Osteoblast (primary cell): ENCODE results near the gene KLHDC4. TPM values are rescaled to one million over a fixed set of nuclear protein-coding genes. Genes with fewer than 3 reads are reported as not detected.

ENCODE experiments used
- DNase-seq: peaks from one replicate; pipeline ENCODE4 v3.0.0; 2011; ENCODE audit warnings: low spot score, mixed read lengths; ENCODE audit not compliant: insufficient read length; ENCODE audit errors: missing footprints
- H2AFZ ChIP-seq: 2 replicates; pipeline ENCODE4 v1.6.0; 2011; ENCODE audit warnings: mild to moderate bottlenecking, low read length
- H3K27ac ChIP-seq: 2 replicates; pipeline ENCODE4 v1.5.1; 2011; ENCODE audit warnings: mild to moderate bottlenecking, low read depth, low read length, moderate library complexity
- H3K27me3 ChIP-seq: 2 replicates; pipeline ENCODE4 v1.6.0; 2012; ENCODE audit warnings: mild to moderate bottlenecking, control low read depth, inconsistent platforms, low read length, moderate library complexity; ENCODE audit not compliant: insufficient read depth
- H3K36me3 ChIP-seq: 2 replicates; pipeline ENCODE4 v1.5.1; 2011; ENCODE audit warnings: mild to moderate bottlenecking, low read length, control low read depth, moderate library complexity; ENCODE audit not compliant: insufficient read depth
- H3K4me1 ChIP-seq: 2 replicates; pipeline ENCODE4 v1.5.1; 2011; ENCODE audit warnings: mild to moderate bottlenecking, low read length, control low read depth, moderate library complexity; ENCODE audit not compliant: insufficient read depth
- H3K4me2 ChIP-seq: 2 replicates; pipeline ENCODE4 v1.6.0; 2011; ENCODE audit warnings: mild to moderate bottlenecking, low read length; ENCODE audit not compliant: insufficient read depth
- H3K4me3 ChIP-seq: fragments of 200-600 bp; sonication (generic); 3 replicates; pipeline ENCODE4 v1.5.1; 2012; ENCODE audit warnings: mild to moderate bottlenecking, low read length, inconsistent platforms; ENCODE audit not compliant: insufficient read depth
- H3K79me2 ChIP-seq: 2 replicates; pipeline ENCODE4 v1.6.0; 2012; ENCODE audit warnings: mild to moderate bottlenecking, low read length, control low read depth, inconsistent platforms; ENCODE audit not compliant: insufficient read depth
- H3K9me3 ChIP-seq: 2 replicates; pipeline ENCODE4 v1.5.1; 2011; ENCODE audit warnings: low read depth, low read length, control low read depth
- H4K20me1 ChIP-seq: 2 replicates; pipeline ENCODE4 v1.6.0; 2012; ENCODE audit warnings: mild to moderate bottlenecking, low read length, control low read depth; ENCODE audit not compliant: insufficient read depth
- CTCF ChIP-seq: IDR thresholded peaks from 2 replicates; pipeline ENCODE4 v1.5.1; 2011; ENCODE audit warnings: mild to moderate bottlenecking, low read depth, low read length, moderate library complexity; ENCODE audit errors: extremely low read depth
- total RNA-seq: library from RNA; depleted of rRNA; stranded (reverse); fragments of >200 nt; gene quantifications from 2 replicates; pipeline ENCODE4 v1.2.3, GENCODE V29; 2012

The KLHDC4 gene
- total RNA-seq, 1 donor, result 22.1 TPM

GRCh38 chr16:87667443-87667842, 98.3 kb downstream of the KLHDC4 start:
- no peaks in the 10 kb centered on the region for H3K4me1 ChIP-seq

GRCh38 chr16:87666919-87667318, 98.9 kb downstream of the KLHDC4 start:
- no peak overlapping the region for H2AFZ ChIP-seq
- H3K27ac ChIP-seq, result no peak overlapping the region
- H3K4me3 ChIP-seq, result no peak overlapping the region
- H3K9me3 ChIP-seq, result no peaks in the 10 kb centered on the region
- H3K79me2 ChIP-seq, result no peaks in the 10 kb centered on the region
- no peak for DNase-seq
- TF ChIP-seq CTCF, result no peak
- peaks cover 7% of the 10 kb centered on the region for H3K27me3 ChIP-seq
- no peaks in the 10 kb centered on the region for H3K4me1 ChIP-seq
- no peaks in the 10 kb centered on the region for H4K20me1 ChIP-seq
- no peak overlapping the region for H3K4me2 ChIP-seq
- H3K36me3 ChIP-seq, result no peaks in the 10 kb centered on the region

More at GRCh38 chr16:87667443-87667842, 98.3 kb downstream of the KLHDC4 start:
- H3K9me3 ChIP-seq, result no peaks in the 10 kb centered on the region
- H2AFZ ChIP-seq, result no peak overlapping the region
- no peak overlapping the region for H3K4me3 ChIP-seq
- H3K36me3 ChIP-seq, result no peaks in the 10 kb centered on the region
- no peak for TF ChIP-seq CTCF
- no peak overlapping the region for H3K4me2 ChIP-seq
- no peaks in the 10 kb centered on the region for H4K20me1 ChIP-seq
- no peaks in the 10 kb centered on the region for H3K79me2 ChIP-seq
- H3K27me3 ChIP-seq, result peaks cover 7% of the 10 kb centered on the region
- H3K27ac ChIP-seq, result no peak overlapping the region
- DNase-seq, result no peak

- H3K27me3 ChIP-seq, result peaks cover 12% of the 10 kb centered on the region
Measured at GRCh38 chr16:87665193-87665592, 100.6 kb downstream of the KLHDC4 start.

GRCh38 chr16:87664792-87665191, 101.0 kb downstream of the KLHDC4 start:
- no peaks in the 10 kb centered on the region for H3K9me3 ChIP-seq
- DNase-seq, result no peak
- H3K4me1 ChIP-seq, result no peaks in the 10 kb centered on the region
- H3K4me3 ChIP-seq, result no peak overlapping the region
- H3K4me2 ChIP-seq, result no peak overlapping the region
- no peak overlapping the region for H2AFZ ChIP-seq
- no peaks in the 10 kb centered on the region for H3K79me2 ChIP-seq
- TF ChIP-seq CTCF, result no peak
- peaks cover 12% of the 10 kb centered on the region for H3K27me3 ChIP-seq
- H4K20me1 ChIP-seq, result peaks cover 7% of the 10 kb centered on the region
- H3K27ac ChIP-seq, result no peak overlapping the region
- no peaks in the 10 kb centered on the region for H3K36me3 ChIP-seq

More at GRCh38 chr16:87665193-87665592, 100.6 kb downstream of the KLHDC4 start:
- H3K4me2 ChIP-seq, result no peak overlapping the region
- no peaks in the 10 kb centered on the region for H3K4me1 ChIP-seq
- H3K36me3 ChIP-seq, result no peaks in the 10 kb centered on the region
- peaks cover 7% of the 10 kb centered on the region for H4K20me1 ChIP-seq
- TF ChIP-seq CTCF, result no peak
- H3K4me3 ChIP-seq, result no peak overlapping the region
- no peaks in the 10 kb centered on the region for H3K79me2 ChIP-seq
- no peaks in the 10 kb centered on the region for H3K9me3 ChIP-seq
- DNase-seq, result no peak
- H3K27ac ChIP-seq, result no peak overlapping the region
- H2AFZ ChIP-seq, result no peak overlapping the region
